Neural progenitor cell (in vitro differentiated cells): ENCODE data around the gene IZUMO2.

Experiments used
- EZH2phosphoT487 ChIP-seq: fragments of 200-600 bp; sonication (generic); IDR thresholded peaks from 2 replicates; pipeline ENCODE4 v1.6.1; 2017; ENCODE audit warnings: antibody characterized with exemption
- TF ChIP-seq, protein P1 (sequence below): fragments of 200-600 bp; sonication (generic); IDR thresholded peaks from 2 replicates; pipeline ENCODE4 v1.5.1; 2017; ENCODE audit warnings: antibody characterized with exemption, mild to moderate bottlenecking

- TF ChIP-seq, protein P1, sequence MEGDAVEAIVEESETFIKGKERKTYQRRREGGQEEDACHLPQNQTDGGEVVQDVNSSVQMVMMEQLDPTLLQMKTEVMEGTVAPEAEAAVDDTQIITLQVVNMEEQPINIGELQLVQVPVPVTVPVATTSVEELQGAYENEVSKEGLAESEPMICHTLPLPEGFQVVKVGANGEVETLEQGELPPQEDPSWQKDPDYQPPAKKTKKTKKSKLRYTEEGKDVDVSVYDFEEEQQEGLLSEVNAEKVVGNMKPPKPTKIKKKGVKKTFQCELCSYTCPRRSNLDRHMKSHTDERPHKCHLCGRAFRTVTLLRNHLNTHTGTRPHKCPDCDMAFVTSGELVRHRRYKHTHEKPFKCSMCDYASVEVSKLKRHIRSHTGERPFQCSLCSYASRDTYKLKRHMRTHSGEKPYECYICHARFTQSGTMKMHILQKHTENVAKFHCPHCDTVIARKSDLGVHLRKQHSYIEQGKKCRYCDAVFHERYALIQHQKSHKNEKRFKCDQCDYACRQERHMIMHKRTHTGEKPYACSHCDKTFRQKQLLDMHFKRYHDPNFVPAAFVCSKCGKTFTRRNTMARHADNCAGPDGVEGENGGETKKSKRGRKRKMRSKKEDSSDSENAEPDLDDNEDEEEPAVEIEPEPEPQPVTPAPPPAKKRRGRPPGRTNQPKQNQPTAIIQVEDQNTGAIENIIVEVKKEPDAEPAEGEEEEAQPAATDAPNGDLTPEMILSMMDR: no peak
- TF ChIP-seq EZH2phosphoT487: no peak
Observed at GRCh38 chr19:50204811-50205675, 42.0 kb upstream of the IZUMO2 start.
